Right renal cortex interstitium (tissue), 3 donors: Measurements from ENCODE around the gene GTF2I. TPM values are rescaled to one million over a fixed set of nuclear protein-coding genes. Genes with fewer than 3 reads are reported as not detected.
"Not testable (repeated sequence)": the region's sequence is repeated elsewhere in the genome, so short reads cannot be mapped to it uniquely, and the experiment has no call there.

ENCODE experiments used
- DNase-seq, 3 donors: peaks; one replicate each; pipeline ENCODE4 v3.0.0-alpha.2; 2013; ENCODE audit warnings: low read depth in 3 of 3, low spot score in 2 of 3
- polyA plus RNA-seq, 3 donors: library from polyadenylated mRNA; unstranded; fragments of 120-200 nt; gene quantifications; one replicate each; pipeline ENCODE4 v1.2.1, GENCODE V29; 2013; ENCODE audit not compliant: insufficient read length in 3 of 3

GTF2I gene
- polyA plus RNA-seq, 3 donors: 290 to 309 (median 303) TPM

GRCh38 chr7:74655768-74656440 is 1.6 kb upstream of the GTF2I start:
- no peak for DNase-seq

- DNase-seq: no peak
These were observed 1.1 kb upstream of the GTF2I start for GRCh38 chr7:74656441-74656836.

- DNase-seq: peak; percentile 90 to 93 (median 93)
These were observed 454 bp upstream of the GTF2I start for GRCh38 chr7:74656837-74657691.

GRCh38 chr7:74658178-74659004 is 873 bp downstream of the GTF2I start:
- peak in 1 of 3 donors; percentile 85 for DNase-seq

- not testable (repeated sequence) for DNase-seq
These were observed 2.7 kb downstream of the GTF2I start for GRCh38 chr7:74660202-74660601.

GRCh38 chr7:74661836-74662794 is 4.6 kb downstream of the GTF2I start:
- DNase-seq: not testable (repeated sequence)

- no peak for DNase-seq
These were observed 7.9 kb downstream of the GTF2I start for GRCh38 chr7:74665296-74665938.

- DNase-seq: not testable (repeated sequence)
These were observed 9.5 kb downstream of the GTF2I start for GRCh38 chr7:74667013-74667412.

GRCh38 chr7:74667520-74667919 is 10.0 kb downstream of the GTF2I start:
- not testable (repeated sequence) for DNase-seq

GRCh38 chr7:74671602-74672001 is 14.1 kb downstream of the GTF2I start:
- no peak for DNase-seq

GRCh38 chr7:74672343-74672915 is 14.9 kb downstream of the GTF2I start:
- no peak for DNase-seq

- DNase-seq: no peak
These were observed 16.6 kb downstream of the GTF2I start for GRCh38 chr7:74674166-74674565.

GRCh38 chr7:74682829-74683228 is 25.3 kb downstream of the GTF2I start:
- no peak for DNase-seq

GRCh38 chr7:74683799-74684198 is 26.3 kb downstream of the GTF2I start:
- no peak for DNase-seq

- no peak for DNase-seq
These were observed 27.0 kb downstream of the GTF2I start for GRCh38 chr7:74684473-74684872.

- DNase-seq: no peak
These were observed 27.4 kb downstream of the GTF2I start for GRCh38 chr7:74684921-74685320.

- no peak for DNase-seq
These were observed 33.0 kb downstream of the GTF2I start for GRCh38 chr7:74690474-74690873.

- DNase-seq: not testable (repeated sequence)
These were observed 46.9 kb downstream of the GTF2I start for GRCh38 chr7:74704419-74704818.

- DNase-seq: no peak
These were observed 49.7 kb downstream of the GTF2I start for GRCh38 chr7:74707238-74707637.
